Measurements from ENCODE around the gene FABP2.

- TF ChIP-seq CTCF (IDR thresholded peaks at IDR 0.05) (no peak), EP300 (IDR thresholded peaks at IDR 0.05) (no peak), POLR2AphosphoS5 (IDR thresholded peaks at IDR 0.05) (no peak)
Observed at GRCh38 chr4:119304431-119304830, 17.5 kb downstream of the FABP2 start.

Measured in suprapubic skin (tissue), 4 donors.